ENCODE results near the gene TCP10L.

Gene TCP10L

GRCh38 chr21:32534113-32534512, 51.2 kb downstream of the TCP10L start:
- Histone ChIP-seq H3K4me3 (ENCODE audit: low read depth, low read length) (no peak overlapping the region), H3K27ac (ENCODE audit: extremely low read depth, low read depth, low read length) (no peak overlapping the region), H3K9me3 (ENCODE audit: control insufficient read depth, insufficient read depth, low read depth, low read length) (no peaks in the 10 kb centered on the region), H3K36me3 (ENCODE audit: control insufficient read depth in 2 of 2, insufficient read depth in 1 of 2, low read length in 2 of 2) (peaks cover 0 to 5% of the 10 kb centered on the region in 2 experiments; a peak in 1 of 3 replicates), H3K4me1 (ENCODE audit: control insufficient read depth, insufficient read depth, low read length) (no peaks in the 10 kb centered on the region)
- ChIA-PET CTCF (interaction anchor here (0.6 kb wide), 1 partner anchor 128 kb away, joined by 4 read pairs; no protein-coding TSS in a partner anchor), POLR2A (no interaction called here)
- no peak for TF ChIP-seq ZNF48 (tag by site-specific recombination; IDR thresholded peaks at IDR 0.05)
- TF ChIP-seq ZNF394 (tag by site-specific recombination; IDR thresholded peaks at IDR 0.05; ENCODE audit: borderline replicate concordance) = no peak
- TF ChIP-seq GLIS1 (tag by site-specific recombination; IDR thresholded peaks at IDR 0.05) = no peak
- no peak for TF ChIP-seq ZNF501 (tag by site-specific recombination; IDR thresholded peaks at IDR 0.05)
- no peak for TF ChIP-seq KLF1 (tag by site-specific recombination; IDR thresholded peaks at IDR 0.05)
- TF ChIP-seq ZNF175 (tag by site-specific recombination; IDR thresholded peaks at IDR 0.05) = no peak
- TF ChIP-seq ZNF585B (tag by site-specific recombination; IDR thresholded peaks at IDR 0.05) = no peak
- no peak for TF ChIP-seq GLI2 (tag by site-specific recombination; IDR thresholded peaks at IDR 0.05; ENCODE audit: borderline replicate concordance, low read depth)
- TF ChIP-seq, protein P1, sequence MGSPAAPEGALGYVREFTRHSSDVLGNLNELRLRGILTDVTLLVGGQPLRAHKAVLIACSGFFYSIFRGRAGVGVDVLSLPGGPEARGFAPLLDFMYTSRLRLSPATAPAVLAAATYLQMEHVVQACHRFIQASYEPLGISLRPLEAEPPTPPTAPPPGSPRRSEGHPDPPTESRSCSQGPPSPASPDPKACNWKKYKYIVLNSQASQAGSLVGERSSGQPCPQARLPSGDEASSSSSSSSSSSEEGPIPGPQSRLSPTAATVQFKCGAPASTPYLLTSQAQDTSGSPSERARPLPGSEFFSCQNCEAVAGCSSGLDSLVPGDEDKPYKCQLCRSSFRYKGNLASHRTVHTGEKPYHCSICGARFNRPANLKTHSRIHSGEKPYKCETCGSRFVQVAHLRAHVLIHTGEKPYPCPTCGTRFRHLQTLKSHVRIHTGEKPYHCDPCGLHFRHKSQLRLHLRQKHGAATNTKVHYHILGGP (tag by site-specific recombination; IDR thresholded peaks at IDR 0.05) = no peak
- TF ChIP-seq ZBTB21 (tag by site-specific recombination; IDR thresholded peaks at IDR 0.05) = no peak
- TF ChIP-seq PATZ1 (tag by site-specific recombination; IDR thresholded peaks at IDR 0.05) = no peak
- no peak for TF ChIP-seq ZNF473 (tag by site-specific recombination; IDR thresholded peaks at IDR 0.05)
- TF ChIP-seq, protein P2, sequence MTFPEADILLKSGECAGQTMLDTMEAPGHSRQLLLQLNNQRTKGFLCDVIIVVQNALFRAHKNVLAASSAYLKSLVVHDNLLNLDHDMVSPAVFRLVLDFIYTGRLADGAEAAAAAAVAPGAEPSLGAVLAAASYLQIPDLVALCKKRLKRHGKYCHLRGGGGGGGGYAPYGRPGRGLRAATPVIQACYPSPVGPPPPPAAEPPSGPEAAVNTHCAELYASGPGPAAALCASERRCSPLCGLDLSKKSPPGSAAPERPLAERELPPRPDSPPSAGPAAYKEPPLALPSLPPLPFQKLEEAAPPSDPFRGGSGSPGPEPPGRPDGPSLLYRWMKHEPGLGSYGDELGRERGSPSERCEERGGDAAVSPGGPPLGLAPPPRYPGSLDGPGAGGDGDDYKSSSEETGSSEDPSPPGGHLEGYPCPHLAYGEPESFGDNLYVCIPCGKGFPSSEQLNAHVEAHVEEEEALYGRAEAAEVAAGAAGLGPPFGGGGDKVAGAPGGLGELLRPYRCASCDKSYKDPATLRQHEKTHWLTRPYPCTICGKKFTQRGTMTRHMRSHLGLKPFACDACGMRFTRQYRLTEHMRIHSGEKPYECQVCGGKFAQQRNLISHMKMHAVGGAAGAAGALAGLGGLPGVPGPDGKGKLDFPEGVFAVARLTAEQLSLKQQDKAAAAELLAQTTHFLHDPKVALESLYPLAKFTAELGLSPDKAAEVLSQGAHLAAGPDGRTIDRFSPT (tag by site-specific recombination; IDR thresholded peaks at IDR 0.05) = no peak
- TF ChIP-seq ATF2 (tag by site-specific recombination; IDR thresholded peaks at IDR 0.05; ENCODE audit: low read depth) = no peak
- TF ChIP-seq, protein P3, sequence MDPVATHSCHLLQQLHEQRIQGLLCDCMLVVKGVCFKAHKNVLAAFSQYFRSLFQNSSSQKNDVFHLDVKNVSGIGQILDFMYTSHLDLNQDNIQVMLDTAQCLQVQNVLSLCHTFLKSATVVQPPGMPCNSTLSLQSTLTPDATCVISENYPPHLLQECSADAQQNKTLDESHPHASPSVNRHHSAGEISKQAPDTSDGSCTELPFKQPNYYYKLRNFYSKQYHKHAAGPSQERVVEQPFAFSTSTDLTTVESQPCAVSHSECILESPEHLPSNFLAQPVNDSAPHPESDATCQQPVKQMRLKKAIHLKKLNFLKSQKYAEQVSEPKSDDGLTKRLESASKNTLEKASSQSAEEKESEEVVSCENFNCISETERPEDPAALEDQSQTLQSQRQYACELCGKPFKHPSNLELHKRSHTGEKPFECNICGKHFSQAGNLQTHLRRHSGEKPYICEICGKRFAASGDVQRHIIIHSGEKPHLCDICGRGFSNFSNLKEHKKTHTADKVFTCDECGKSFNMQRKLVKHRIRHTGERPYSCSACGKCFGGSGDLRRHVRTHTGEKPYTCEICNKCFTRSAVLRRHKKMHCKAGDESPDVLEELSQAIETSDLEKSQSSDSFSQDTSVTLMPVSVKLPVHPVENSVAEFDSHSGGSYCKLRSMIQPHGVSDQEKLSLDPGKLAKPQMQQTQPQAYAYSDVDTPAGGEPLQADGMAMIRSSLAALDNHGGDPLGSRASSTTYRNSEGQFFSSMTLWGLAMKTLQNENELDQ (tag by site-specific recombination; IDR thresholded peaks at IDR 0.05; ENCODE audit: low read depth) = no peak
- no peak for TF ChIP-seq ZNF214 (tag by site-specific recombination; IDR thresholded peaks at IDR 0.05; ENCODE audit: borderline replicate concordance)
- TF ChIP-seq, protein P4, sequence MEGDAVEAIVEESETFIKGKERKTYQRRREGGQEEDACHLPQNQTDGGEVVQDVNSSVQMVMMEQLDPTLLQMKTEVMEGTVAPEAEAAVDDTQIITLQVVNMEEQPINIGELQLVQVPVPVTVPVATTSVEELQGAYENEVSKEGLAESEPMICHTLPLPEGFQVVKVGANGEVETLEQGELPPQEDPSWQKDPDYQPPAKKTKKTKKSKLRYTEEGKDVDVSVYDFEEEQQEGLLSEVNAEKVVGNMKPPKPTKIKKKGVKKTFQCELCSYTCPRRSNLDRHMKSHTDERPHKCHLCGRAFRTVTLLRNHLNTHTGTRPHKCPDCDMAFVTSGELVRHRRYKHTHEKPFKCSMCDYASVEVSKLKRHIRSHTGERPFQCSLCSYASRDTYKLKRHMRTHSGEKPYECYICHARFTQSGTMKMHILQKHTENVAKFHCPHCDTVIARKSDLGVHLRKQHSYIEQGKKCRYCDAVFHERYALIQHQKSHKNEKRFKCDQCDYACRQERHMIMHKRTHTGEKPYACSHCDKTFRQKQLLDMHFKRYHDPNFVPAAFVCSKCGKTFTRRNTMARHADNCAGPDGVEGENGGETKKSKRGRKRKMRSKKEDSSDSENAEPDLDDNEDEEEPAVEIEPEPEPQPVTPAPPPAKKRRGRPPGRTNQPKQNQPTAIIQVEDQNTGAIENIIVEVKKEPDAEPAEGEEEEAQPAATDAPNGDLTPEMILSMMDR (tag by site-specific recombination; IDR thresholded peaks at IDR 0.05) = no peak
- no peak for TF ChIP-seq ZNF658 (tag by site-specific recombination; IDR thresholded peaks at IDR 0.05)
- no peak for TF ChIP-seq ZNF211 (tag by site-specific recombination; IDR thresholded peaks at IDR 0.05; ENCODE audit: low read depth)
- no peak for TF ChIP-seq SP7 (tag by site-specific recombination; IDR thresholded peaks at IDR 0.05)
